BJ (cell line): ENCODE measurements around the gene SYNJ2BP. TPM values are rescaled to one million over a fixed set of nuclear protein-coding genes. Genes with fewer than 3 reads are reported as not detected.

ENCODE experiments used
- CTCF ChIA-PET: fragments of 350-600 bp; formaldehyde crosslinking; extraction: SDS; loops from one replicate; lab custom pipeline; 2021; ENCODE audit warnings: antibody characterized with exemption, inconsistent platforms; lab: Yijun Ruan, JAX
- POLR2A ChIA-PET: fragments of 300-600 bp; sonication (Branson Sonifier 250); formaldehyde crosslinking; extraction: SDS; loops from one replicate; lab custom pipeline; 2021; ENCODE audit warnings: antibody characterized with exemption; lab: Charles Lee
- DNase-seq: peaks from one replicate; pipeline ENCODE4 v3.0.0-alpha.2; 2011; ENCODE audit warnings: low read depth
- H3K27me3 ChIP-seq: 2 replicates; pipeline ENCODE4 v1.6.0; 2011; ENCODE audit warnings: low read length; ENCODE audit not compliant: control insufficient read depth, insufficient read depth
- H3K36me3 ChIP-seq: 2 replicates; pipeline ENCODE4 v1.5.1; 2011; ENCODE audit warnings: low read length; ENCODE audit not compliant: control insufficient read depth, insufficient read depth
- H3K4me3 ChIP-seq: 2 replicates; pipeline ENCODE4 v1.5.1; 2011; ENCODE audit warnings: low read depth, mild to moderate bottlenecking, control low read depth, low read length
- CTCF ChIP-seq: IDR thresholded peaks from 2 replicates; pipeline ENCODE4 v1.5.1; 2011; ENCODE audit warnings: low read depth, mild to moderate bottlenecking, control low read depth, inconsistent platforms, low read length, moderate library complexity; ENCODE audit not compliant: insufficient read depth
- polyA plus RNA-seq: library from polyadenylated mRNA; depleted of rRNA; stranded (reverse); fragments of >200 nt; gene quantifications from 2 replicates; pipeline ENCODE4 v1.2.3, GENCODE V29; 2011; rRNA removed

Gene SYNJ2BP
- polyA plus RNA-seq, 1 experiment, result 10.5 TPM

GRCh38 chr14:70391493-70392391 lies 25.1 kb downstream of the SYNJ2BP start:
- ChIA-PET POLR2A (no interaction called here), CTCF (interaction anchor here (1.0 kb wide), 1 partner anchor 16 kb away, joined by 3 read pairs; no protein-coding TSS in a partner anchor)
- H3K27me3 ChIP-seq, result no peaks in the 10 kb centered on the region
- no peak overlapping the region for H3K4me3 ChIP-seq
- no peak for DNase-seq
- H3K36me3 ChIP-seq, result peaks cover 1% of the 10 kb centered on the region; the same call in 1 of the 2 replicates
- TF ChIP-seq CTCF, result no peak

GRCh38 chr14:70382536-70382935 lies 34.4 kb downstream of the SYNJ2BP start:
- ChIA-PET CTCF (interaction anchor here (0.6 kb wide), 1 partner anchor 16 kb away, joined by 4 read pairs; no protein-coding TSS in a partner anchor), POLR2A (no interaction called here)
- no peaks in the 10 kb centered on the region for H3K27me3 ChIP-seq
- no peak for TF ChIP-seq CTCF
- H3K4me3 ChIP-seq, result no peak overlapping the region
- no peak for DNase-seq
- no peaks in the 10 kb centered on the region for H3K36me3 ChIP-seq

GRCh38 chr14:70380824-70381223 lies 36.1 kb downstream of the SYNJ2BP start:
- Histone ChIP-seq H3K36me3 (no peaks in the 10 kb centered on the region), H3K4me3 (no peak overlapping the region), H3K27me3 (no peaks in the 10 kb centered on the region)
- DNase-seq, result no peak
- CTCF ChIA-PET, result no interaction called here
- no peak for TF ChIP-seq CTCF
- POLR2A ChIA-PET, result no interaction called here

DNA sequence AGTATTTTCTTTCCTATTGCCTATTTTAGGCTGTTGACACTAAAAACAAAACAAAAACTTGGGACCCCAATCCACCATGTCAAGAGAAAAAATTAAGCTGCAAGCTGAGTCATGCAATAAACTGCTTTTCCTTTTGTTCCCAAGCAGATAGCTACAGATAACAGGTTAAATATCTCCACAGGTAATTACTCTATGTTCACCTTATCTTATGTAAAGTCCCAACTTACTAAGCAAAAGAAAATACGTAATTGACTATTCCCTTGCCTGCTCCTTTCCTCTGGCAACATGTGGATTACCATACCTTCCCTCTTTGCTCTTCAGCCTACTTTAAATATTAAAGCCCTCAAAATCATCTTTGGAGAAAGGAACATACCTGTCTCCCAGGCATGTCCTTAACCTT lies 38.2 kb downstream of the SYNJ2BP start:
- DNase-seq, result no peak
- no peak for TF ChIP-seq CTCF
- H3K4me3 ChIP-seq, result no peak overlapping the region
- CTCF ChIA-PET, result no interaction called here
- POLR2A ChIA-PET, result no interaction called here
- H3K36me3 ChIP-seq, result no peaks in the 10 kb centered on the region
- no peaks in the 10 kb centered on the region for H3K27me3 ChIP-seq

Other genes with a start within 250 kb of the SYNJ2BP start
- 0.07 TPM in 2 replicates for gene SLC8A3, start 228.1 kb downstream of the SYNJ2BP start, polyA plus RNA-seq
- 10.5 and 24.0 TPM in 2 replicates for gene COX16, start 57.4 kb downstream of the SYNJ2BP start, polyA plus RNA-seq
- gene ADAM21, start 35.1 kb upstream of the SYNJ2BP start, polyA plus RNA-seq, result 0.10 and 0.16 TPM in 2 replicates
- gene ADAM20, start 117.9 kb upstream of the SYNJ2BP start, polyA plus RNA-seq, result 0.04 and 0.13 TPM in 2 replicates
- 15.4 and 27.6 TPM in 2 replicates for gene MED6, start 183.6 kb upstream of the SYNJ2BP start, polyA plus RNA-seq
- gene TTC9, start 224.8 kb upstream of the SYNJ2BP start, polyA plus RNA-seq, result 0.25 and 0.32 TPM in 2 replicates